Activated naive CD8-positive, alpha-beta T cell (primary cell): ENCODE measurements around the gene SLC35B2.

Source experiments
- H3K27ac Mint-ChIP-seq: one replicate; pipeline ENCODE4 v1.8.0; 2021; ENCODE audit warnings: mixed read lengths
- H3K27me3 Mint-ChIP-seq: one replicate; pipeline ENCODE4 v1.8.0; 2021; ENCODE audit warnings: mixed read lengths
- H3K36me3 Mint-ChIP-seq: one replicate; pipeline ENCODE4 v1.8.0; 2021; ENCODE audit warnings: mixed read lengths
- H3K4me1 Mint-ChIP-seq: one replicate; pipeline ENCODE4 v1.8.0; 2021; ENCODE audit warnings: low read depth, mixed read lengths
- H3K4me3 Mint-ChIP-seq: one replicate; pipeline ENCODE4 v1.8.0; 2021; ENCODE audit warnings: mild to moderate bottlenecking, mixed read lengths
- H3K9me3 Mint-ChIP-seq: one replicate; pipeline ENCODE4 v1.8.0; 2021; ENCODE audit warnings: low read depth, mixed read lengths

The SLC35B2 gene

GRCh38 chr6:44230034-44230675 is 27.2 kb downstream of the SLC35B2 start:
- Mint-ChIP-seq H3K4me1 (peaks cover 8% of the 10 kb centered on the region), H3K36me3 (peaks cover 9% of the 10 kb centered on the region), H3K27ac (no peak overlapping the region), H3K4me3 (no peak overlapping the region), H3K9me3 (no peaks in the 10 kb centered on the region), H3K27me3 (no peaks in the 10 kb centered on the region)

- Mint-ChIP-seq H3K27ac (no peak overlapping the region), H3K27me3 (no peaks in the 10 kb centered on the region), H3K36me3 (peaks cover 9% of the 10 kb centered on the region), H3K4me1 (peaks cover 13% of the 10 kb centered on the region), H3K4me3 (no peak overlapping the region), H3K9me3 (no peaks in the 10 kb centered on the region)
Measured at GRCh38 chr6:44229376-44230033, 27.8 kb downstream of the SLC35B2 start.

- H3K9me3 Mint-ChIP-seq: no peaks in the 10 kb centered on the region
- no peak overlapping the region for H3K4me3 Mint-ChIP-seq
- H3K36me3 Mint-ChIP-seq: peaks cover 9% of the 10 kb centered on the region
Measured at GRCh38 chr6:44228836-44229235, 28.5 kb downstream of the SLC35B2 start.

GRCh38 chr6:44228433-44228832 is 28.9 kb downstream of the SLC35B2 start:
- Mint-ChIP-seq H3K9me3 (no peaks in the 10 kb centered on the region), H3K27me3 (no peaks in the 10 kb centered on the region), H3K36me3 (peaks cover 9% of the 10 kb centered on the region), H3K27ac (no peak overlapping the region), H3K4me1 (peaks cover 13% of the 10 kb centered on the region), H3K4me3 (no peak overlapping the region)

More at GRCh38 chr6:44228836-44229235, 28.5 kb downstream of the SLC35B2 start:
- no peaks in the 10 kb centered on the region for H3K27me3 Mint-ChIP-seq
- no peak overlapping the region for H3K27ac Mint-ChIP-seq
- H3K4me1 Mint-ChIP-seq: peaks cover 17% of the 10 kb centered on the region

GRCh38 chr6:44228031-44228430 is 29.3 kb downstream of the SLC35B2 start:
- no peaks in the 10 kb centered on the region for H3K27me3 Mint-ChIP-seq
- H3K4me3 Mint-ChIP-seq: no peak overlapping the region
- peaks cover 9% of the 10 kb centered on the region for H3K36me3 Mint-ChIP-seq
- H3K27ac Mint-ChIP-seq: no peak overlapping the region
- no peaks in the 10 kb centered on the region for H3K9me3 Mint-ChIP-seq
- peaks cover 14% of the 10 kb centered on the region for H3K4me1 Mint-ChIP-seq

GRCh38 chr6:44227148-44227793 is 30.1 kb downstream of the SLC35B2 start:
- no peak overlapping the region for H3K4me3 Mint-ChIP-seq
- peaks cover 18% of the 10 kb centered on the region for H3K4me1 Mint-ChIP-seq
- H3K27ac Mint-ChIP-seq: no peak overlapping the region
- no peaks in the 10 kb centered on the region for H3K27me3 Mint-ChIP-seq
- H3K9me3 Mint-ChIP-seq: no peaks in the 10 kb centered on the region
- H3K36me3 Mint-ChIP-seq: peaks cover 5% of the 10 kb centered on the region

GRCh38 chr6:44226368-44227147 is 30.8 kb downstream of the SLC35B2 start:
- peaks cover 3% of the 10 kb centered on the region for H3K36me3 Mint-ChIP-seq
- no peak overlapping the region for H3K27ac Mint-ChIP-seq
- no peaks in the 10 kb centered on the region for H3K9me3 Mint-ChIP-seq
- H3K4me3 Mint-ChIP-seq: no peak overlapping the region
- H3K27me3 Mint-ChIP-seq: no peaks in the 10 kb centered on the region
- H3K4me1 Mint-ChIP-seq: peaks cover 21% of the 10 kb centered on the region

- Mint-ChIP-seq H3K4me3 (peak overlapping the region; percentile 74), H3K27me3 (no peaks in the 10 kb centered on the region), H3K9me3 (no peaks in the 10 kb centered on the region), H3K36me3 (peaks cover under 1% of the 10 kb centered on the region), H3K4me1 (peaks cover 27% of the 10 kb centered on the region), H3K27ac (no peak overlapping the region)
Measured at GRCh38 chr6:44225579-44226325, 31.6 kb downstream of the SLC35B2 start.

- peak overlapping the region; percentile 84 for H3K27ac Mint-ChIP-seq
- no peaks in the 10 kb centered on the region for H3K9me3 Mint-ChIP-seq
- no peaks in the 10 kb centered on the region for H3K27me3 Mint-ChIP-seq
- peak overlapping the region; percentile 95 for H3K4me3 Mint-ChIP-seq
- H3K4me1 Mint-ChIP-seq: peaks cover 27% of the 10 kb centered on the region
- H3K36me3 Mint-ChIP-seq: no peaks in the 10 kb centered on the region
Measured at GRCh38 chr6:44224965-44225305, 32.4 kb downstream of the SLC35B2 start.

- Mint-ChIP-seq H3K27me3 (no peaks in the 10 kb centered on the region), H3K36me3 (no peaks in the 10 kb centered on the region), H3K27ac (peak overlapping the region; percentile 84), H3K4me1 (peaks cover 27% of the 10 kb centered on the region), H3K9me3 (no peaks in the 10 kb centered on the region), H3K4me3 (peak overlapping the region; percentile 95)
Measured at GRCh38 chr6:44224029-44224964, 33.0 kb downstream of the SLC35B2 start.

- Mint-ChIP-seq H3K4me1 (peaks cover 31% of the 10 kb centered on the region), H3K27ac (peak within 1 kb of the TSS; percentile 84), H3K36me3 (no peaks in the 10 kb centered on the region), H3K4me3 (peak within 1 kb of the TSS; percentile 95), H3K9me3 (no peaks in the 10 kb centered on the region), H3K27me3 (peaks cover 2% of the 10 kb centered on the region)
Measured at GRCh38 chr6:44223319-44224028, 33.9 kb downstream of the SLC35B2 start, which contains the start of gene SLC29A1. Gene SLC29A1, plus strand, starts transcription at chr6:44223595. Its CDS starts 3,719 bp downstream, at chr6:44227314.

- H3K27ac Mint-ChIP-seq: peak overlapping the region; percentile 68
- H3K27me3 Mint-ChIP-seq: peaks cover 2% of the 10 kb centered on the region
- peaks cover 35% of the 10 kb centered on the region for H3K4me1 Mint-ChIP-seq
- peak overlapping the region; percentile 87 for H3K4me3 Mint-ChIP-seq
- H3K36me3 Mint-ChIP-seq: no peaks in the 10 kb centered on the region
- no peaks in the 10 kb centered on the region for H3K9me3 Mint-ChIP-seq
Measured at GRCh38 chr6:44222486-44223318, 34.6 kb downstream of the SLC35B2 start.
